ENCODE measurements around the gene TARS3.

DNA sequence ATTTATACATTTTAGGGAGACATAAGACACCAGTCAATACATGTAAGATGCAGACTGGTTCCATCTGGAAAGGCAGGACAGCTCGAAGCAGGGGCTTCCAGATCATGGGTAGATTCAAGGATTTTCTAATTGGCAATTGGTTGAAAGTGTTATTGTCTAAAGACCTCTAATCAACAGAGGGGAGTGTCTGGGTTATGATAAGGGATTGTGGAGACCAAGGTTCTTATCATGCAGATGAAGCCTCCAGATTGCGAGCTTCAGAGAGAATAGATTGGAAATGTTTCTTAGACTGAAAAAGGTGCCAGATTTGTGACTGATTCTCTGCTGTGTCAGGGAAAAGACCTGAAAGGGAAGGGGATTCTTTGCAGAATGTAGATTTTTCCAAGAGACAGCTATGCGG, 87.2 kb downstream of the TARS3 start:
- TF ChIP-seq CTCF (IDR thresholded peaks at IDR 0.05): no peak
- no peak for TF ChIP-seq ZFX (IDR thresholded peaks at IDR 0.05; ENCODE audit: borderline replicate concordance)

All from 22Rv1 (cell line).